Inferior parietal cortex (tissue), 1 donor: ENCODE results near the gene TADA2B.

Experiments
- DNase-seq: peaks from one replicate; pipeline ENCODE4 v3.0.0-alpha.2; 2016; ENCODE audit errors: extremely low spot score

TADA2B gene

DNA sequence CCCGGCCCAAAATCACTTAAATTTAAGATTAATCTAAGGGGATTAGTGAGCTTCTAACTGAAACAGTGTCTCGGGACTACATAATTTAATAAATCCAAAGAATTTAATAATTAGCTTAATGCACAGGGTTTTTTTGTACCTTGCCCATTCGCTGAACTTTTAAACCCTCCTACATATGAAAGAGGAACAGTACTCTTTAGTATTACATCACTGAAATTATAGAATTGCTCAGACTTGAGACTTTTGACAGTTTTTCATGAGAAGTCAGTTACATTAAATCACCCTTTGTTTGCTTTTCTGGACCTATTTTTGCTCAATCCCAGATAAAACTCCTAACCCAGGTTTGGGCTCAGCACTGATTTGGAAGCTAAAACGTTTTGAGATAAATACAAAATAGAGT lies 2.4 kb upstream of the TADA2B start:
- no peak for DNase-seq

DNA sequence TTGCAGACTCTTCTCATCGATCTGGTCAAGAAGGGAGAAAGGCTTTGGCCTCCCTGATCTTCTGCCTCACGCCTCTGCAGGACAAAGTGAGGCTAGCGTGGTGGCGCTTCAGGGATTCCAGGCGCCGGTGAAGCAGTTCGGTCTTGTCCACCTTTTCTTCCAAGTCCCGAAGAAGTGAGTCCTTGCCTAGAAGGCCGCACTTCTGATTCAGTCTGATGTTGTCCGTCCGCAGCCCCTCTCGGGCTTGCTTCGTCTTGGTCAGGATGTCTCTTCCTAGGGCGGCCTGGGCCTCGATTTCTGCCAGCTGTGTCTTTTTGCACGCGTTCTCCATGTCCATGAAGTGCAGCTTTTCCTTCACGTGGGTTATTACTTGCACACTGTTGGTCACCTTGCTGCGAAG lies 1.9 kb upstream of the TADA2B start:
- no peak for DNase-seq

DNA sequence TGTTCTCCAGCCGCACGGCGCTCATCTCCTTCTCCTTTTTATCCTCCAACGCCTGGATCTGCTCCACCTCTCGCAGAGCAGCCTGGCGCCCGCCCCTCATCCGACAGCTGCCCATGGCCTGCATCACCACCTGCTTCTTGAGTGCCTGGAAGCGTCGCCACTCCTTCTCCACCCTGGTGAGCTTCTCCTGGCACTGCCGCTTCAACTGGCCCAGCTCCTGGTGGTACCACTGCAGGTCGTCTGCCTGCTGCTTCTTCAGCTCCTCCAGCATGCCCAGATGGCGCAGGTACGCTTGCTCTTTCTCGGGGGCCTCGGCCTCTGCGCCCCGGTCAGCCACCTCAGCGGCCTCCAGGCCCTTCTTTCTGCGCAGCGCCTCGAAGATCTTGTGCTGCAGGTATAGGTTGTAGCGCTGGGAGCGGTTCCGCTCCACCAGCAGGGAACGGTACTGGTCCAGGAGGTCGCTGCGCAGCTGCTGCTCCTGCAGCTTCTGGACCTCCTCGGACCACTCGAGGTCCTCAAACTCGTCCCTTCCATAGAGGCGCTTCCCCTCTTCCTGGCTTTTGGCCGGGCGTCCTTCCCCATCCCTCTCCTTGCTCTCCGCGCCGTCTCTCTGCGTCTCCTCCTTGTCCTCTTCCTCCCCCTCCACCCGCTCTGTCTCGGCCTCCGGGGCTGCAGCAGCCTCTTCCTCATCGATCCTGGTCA lies 1.2 kb upstream of the TADA2B start:
- DNase-seq = no peak

DNA sequence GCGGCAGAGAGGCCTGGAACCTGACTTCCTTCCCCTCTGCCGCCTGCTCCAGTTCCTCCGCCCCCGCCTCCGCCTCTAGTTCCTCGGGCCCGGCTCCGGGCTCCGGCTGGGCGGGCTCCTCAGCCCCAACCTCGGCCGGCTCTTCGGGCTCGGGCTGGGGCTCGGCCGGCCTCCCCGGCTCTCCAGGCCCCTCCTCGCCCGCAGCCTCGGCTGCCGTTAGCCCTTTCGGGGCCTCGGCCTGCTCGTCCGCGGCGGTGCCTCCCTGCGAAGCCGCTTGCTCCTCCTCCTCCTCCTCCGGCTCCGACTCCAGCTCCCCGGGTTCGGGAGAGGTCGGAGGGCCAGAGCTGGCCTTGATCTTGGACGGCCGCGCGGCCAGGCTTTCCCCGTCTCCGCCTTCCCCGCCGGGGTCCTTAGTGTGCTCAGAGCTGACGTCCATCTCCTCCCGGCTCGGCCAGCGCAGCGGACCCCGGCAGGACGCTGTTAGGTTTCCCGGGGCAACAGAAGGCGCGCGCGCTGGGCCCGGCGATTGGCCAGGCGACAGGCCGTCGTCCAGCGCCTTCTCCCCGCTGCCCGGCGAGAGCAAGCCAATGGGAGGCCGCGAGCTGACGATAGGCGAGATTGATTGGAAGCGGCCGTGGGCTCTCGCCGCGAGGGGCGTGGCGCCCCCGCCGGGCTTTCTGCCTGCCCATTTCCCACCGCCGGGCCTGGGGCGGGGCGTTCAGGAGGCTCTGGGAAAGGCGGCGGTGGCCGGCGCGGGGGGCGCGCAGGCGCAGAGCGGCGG lies 479 bp upstream of the TADA2B start:
- peak; percentile 95 for DNase-seq

DNA sequence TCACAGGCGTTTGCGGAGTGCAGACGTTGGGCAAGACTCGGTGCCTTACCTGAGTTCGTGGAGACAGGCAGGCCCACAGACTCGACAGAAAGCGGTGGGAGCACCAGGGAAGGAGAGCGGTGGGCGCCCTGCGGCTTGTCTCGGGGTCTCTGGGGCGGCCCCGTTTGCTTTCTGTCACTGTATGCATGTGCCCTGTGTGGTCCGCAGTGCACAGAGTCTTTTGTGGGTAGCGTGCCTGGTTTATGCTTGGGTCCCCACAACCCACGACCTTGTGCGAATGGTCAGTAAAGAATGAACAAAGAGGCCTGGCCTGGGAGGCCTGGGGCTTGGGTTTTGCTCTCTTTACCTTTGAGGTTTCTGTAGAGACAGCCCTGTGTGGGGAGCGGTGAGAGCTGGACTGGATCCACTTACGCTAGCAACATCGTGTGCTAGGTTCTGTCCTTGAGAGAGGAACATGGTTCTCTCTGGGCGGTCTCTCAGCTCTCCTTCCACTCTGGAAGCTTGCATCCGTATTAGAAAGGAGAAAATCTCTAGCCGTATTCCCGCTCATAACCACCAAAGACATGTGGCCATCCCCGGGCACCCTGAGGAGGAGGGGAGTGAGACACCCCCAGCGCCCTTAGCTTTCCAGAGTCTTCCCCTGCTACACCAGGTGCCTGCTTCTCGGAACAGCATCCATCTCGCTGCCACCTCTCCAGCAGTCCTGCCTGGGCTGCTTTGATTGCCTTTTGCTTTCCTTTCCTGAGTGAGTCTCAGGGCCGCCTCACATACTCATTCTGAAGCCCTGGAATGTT lies 1.2 kb downstream of the TADA2B start:
- DNase-seq = no peak

DNA sequence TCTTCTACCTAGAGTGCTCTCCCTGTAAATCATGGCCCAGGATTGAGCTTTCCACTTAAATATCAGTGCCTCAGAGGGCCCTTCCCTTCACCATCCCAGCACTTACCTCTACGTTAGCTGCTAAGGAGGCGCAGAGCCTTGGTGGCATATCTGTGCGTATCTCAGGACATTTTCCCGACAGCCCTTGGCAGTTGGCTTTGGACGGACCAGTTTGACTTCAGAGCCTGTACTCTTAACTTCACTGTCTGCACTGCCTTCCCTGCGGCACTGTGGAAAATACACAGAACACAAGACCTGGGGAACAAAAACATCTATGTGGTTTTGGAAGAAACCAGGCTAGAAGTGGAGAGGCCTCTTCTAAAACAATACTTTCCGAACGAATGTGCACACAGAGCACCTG lies 2.4 kb downstream of the TADA2B start:
- no peak for DNase-seq

DNA sequence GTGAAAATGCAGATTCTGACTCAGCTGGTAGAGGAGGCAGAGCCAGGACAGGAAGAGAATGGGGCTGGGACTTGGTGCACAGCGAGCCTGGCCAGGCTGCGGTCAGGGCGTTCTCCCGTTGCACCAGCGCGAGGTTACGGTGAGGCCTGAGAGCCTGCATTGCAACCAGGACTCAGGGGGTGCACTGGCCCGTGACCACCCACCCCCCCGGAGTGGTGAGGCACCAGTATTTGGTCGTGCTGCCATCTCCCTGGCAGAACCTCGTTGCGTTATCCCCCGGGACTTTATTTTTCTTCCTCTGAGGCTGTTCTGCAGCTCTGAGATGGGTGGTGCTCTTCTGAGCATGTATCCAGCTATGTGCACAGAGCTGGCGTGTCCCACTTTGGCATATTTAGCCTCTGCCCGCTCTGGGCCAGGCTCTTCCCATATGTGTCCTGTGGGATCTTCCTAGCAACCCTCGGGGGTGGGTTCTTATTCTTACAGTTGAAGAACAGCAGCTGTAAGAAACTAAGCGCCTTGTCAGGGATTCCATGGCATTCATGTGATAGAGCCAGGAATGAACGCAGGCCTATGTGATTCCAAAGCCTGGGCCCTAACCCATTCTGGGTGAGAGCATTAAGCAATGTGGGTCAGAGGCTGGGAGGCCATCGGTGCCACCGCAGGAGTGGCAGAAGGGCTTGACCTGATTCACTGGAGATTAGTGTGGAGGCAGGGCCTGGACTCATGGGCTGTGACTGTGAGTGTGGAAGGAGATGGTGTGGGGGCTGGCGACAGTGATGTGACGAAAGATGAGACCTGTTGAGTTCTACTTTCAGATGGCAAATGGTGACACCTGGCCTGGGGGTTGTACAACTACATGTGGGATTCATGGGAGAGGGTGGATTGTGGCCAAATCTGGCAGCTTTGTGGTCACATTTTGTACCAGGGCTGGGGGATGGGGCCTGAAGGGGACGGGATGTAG lies 3.1 kb downstream of the TADA2B start:
- no peak for DNase-seq

DNA sequence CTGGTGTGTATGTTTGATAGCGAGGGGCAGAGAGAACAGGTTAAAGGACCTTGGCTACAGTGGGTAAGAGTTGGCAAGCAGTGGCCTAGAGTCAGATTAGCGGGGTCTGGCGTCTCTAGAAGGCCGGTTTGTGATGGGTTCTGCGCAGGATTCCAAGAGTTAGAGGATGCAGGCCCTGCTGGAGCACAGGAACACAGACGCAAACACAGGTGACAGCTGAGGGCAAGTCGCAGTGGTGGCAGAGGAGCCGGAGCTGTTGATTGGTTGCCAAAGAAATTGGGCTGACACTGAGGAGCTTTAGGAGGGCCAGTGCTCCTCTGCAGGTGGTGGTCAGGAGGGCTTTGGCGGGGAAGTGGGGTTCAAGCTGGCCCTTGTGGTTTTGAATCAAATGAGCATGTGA lies 3.8 kb downstream of the TADA2B start:
- no peak for DNase-seq

DNA sequence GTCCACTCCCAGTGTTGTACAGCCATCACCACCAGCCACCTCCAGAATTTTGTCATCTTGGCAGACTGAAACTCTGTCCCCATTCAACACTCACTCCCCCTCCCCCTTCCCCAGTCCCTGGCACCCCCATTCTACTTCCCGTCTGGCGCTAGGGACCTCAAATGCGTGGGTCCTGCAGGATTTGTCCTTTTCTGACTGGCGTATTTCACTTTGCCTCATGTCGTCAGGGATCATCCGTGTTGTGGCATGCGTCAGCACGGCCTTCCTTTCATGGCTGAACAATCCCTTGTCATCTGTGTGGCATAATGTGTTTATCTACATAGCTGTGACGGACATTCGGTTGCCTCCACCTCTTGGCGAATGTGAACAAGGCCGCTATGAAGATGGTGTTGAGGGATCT lies 5.5 kb downstream of the TADA2B start:
- no peak for DNase-seq

DNA sequence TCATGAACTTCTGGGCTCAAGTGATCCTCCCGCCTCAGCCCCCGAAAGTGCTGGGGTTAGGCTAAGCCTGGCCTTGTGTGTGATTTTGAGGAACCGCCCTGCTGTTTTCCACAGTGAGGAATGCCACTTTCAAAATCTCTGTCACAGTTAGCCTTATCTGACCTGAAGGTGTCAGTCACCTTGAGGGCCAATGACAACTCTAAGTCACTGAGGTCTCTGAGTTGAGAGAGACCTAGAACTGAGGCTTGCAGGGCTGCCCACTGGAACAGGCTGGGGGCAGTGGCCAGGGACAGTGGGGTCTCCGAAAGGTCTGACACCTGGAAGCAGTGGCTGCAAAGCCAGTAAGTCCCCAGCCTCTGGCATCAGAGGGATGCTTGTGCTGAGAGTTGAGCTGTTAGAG lies 6.1 kb downstream of the TADA2B start:
- DNase-seq = no peak

DNA sequence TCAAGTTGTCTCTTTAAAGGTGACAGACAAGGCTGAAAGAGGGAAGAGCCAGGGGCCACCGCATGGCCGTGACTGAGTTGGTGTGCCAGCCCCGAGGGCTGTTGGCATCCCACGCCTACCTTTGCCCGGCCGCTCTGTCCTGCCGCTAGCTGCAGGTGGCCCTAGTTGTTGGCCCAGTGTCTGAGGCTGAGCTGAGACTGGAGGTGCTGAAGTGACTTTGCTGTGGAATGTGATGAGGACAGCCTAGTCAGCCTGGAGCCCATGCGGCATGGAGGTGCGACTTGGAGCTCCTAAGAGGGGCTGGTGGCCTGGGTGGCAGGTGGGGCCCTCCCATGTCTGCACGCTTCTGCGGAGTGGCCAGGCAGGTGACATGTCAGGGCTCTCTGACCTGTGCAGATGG lies 6.6 kb downstream of the TADA2B start:
- DNase-seq = no peak

DNA sequence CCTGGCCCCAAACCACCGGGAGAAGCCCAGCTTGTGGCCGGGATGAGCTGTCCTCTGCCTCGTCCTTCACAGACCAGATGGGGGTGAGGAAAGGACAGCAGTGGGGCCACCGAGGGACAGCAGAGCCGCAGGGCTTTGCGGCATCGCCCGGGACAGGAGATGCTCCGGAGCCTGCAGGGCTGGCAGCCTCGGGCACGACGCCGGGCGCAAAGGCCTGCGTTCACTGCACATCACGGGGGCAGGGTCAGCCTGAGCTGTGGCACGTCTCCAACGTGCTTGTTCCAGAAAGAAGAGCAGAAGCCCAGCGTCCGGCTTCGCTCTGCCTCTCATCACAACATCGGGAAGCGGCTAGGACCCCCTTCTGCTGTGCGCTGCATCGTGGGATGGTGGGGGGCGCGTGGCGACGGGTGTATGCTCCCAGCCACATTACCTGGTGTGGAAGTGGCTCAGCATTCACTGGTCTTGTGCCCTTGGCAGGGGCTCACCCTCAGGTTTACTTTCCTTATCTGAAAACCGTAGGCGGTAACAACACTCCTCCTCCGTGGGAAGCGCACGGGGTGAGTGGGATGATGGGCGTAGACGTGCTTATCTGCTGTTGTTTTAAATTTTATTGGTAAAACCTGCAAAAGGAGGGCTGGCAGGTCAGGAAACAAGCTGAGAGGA lies 7.4 kb downstream of the TADA2B start:
- no peak for DNase-seq

DNA sequence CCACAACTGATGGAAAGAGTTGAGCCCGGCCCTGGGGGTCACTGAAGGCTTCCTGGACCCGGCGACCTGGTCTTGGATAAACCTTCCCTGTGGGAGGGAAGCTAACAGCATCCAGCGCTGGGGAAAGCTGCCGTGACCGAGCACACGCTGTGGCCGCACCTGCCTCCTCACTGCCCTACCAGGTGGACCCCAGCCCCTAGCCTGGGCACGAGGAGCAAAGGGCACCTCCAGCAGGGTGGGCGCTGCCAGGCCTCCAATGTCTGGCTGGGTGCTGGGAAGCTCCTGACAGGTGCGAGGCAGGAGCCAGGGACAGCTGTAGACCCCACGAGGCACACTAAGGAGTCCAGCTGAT lies 7.9 kb downstream of the TADA2B start:
- DNase-seq = no peak

DNA sequence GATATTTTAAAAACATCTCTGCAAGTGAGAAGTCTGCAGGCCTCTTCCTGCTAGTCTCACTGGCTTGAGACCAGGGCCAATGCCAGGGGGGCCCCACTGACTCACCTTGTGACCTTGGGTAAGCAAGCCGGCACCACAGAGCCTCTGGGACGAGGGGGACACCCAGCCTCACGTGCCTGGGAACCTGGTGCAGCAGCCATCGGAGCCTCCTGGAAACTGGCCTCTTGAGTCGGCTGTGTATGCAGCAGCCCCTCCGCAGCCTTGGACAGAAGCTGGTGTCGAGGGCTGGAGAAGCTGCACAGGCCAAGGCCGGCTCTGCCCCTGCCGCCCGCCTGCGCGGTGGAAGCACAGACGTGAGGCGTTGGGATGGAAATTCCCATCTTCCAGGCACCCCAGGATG lies 8.7 kb downstream of the TADA2B start:
- DNase-seq = no peak

DNA sequence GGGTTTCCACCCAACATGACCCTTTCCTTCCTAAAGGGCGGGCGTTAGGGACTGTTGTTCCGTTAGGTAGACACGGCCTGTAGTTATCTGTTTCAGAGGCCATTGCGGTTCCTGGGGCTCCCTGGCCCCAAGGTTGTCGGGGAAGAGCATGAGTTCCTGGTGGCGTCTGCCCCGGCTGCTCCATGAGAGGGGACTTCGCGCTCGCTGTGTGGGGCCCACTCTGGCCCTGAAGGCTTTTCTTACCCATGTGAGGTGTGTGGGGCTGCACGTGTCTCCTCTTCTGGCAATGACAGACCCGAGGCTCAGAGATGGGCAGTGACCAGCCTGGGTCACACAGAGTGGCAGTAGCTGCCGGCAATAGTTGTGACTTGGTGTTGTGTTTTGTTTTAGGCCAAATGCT lies 9.1 kb downstream of the TADA2B start:
- no peak for DNase-seq

DNA sequence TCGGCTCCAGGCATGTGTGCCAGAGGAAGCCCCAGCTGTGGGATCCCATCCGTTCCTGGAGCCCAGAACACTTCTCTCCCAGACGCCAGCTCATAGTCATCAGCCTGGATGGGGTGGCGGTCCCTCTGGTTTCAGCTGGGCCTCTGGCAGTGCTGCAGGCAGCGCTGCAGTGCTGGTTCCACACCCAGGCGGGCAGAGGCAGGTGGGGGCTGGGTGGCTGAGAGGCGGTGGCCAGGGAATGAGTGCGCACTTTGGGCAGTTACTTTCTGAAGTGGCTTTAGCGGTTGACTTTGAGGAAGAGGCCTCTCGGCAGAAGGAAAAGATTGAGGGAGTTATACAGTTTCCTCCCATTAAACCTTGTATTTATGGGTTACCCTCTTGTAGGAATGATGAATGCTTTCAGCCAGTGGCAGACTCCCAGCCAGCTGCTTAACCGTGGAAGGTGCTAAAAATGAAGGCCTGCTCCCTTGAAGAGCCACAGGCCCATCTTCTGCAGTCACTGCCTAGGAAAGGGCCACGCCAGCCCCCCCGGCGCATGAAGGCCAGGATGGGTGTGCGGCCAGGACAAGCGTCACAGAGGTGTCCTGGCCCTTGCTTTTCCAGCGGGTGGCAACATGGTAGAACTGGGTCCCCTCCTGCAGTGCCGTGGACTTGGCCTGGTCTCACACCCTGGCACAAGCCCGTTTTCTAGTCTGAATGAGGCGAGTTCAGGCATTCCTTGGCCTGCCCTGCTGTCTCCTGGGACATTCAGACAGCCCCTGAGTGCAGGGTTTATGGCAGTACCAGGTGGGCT lies 9.9 kb downstream of the TADA2B start:
- no peak for DNase-seq

DNA sequence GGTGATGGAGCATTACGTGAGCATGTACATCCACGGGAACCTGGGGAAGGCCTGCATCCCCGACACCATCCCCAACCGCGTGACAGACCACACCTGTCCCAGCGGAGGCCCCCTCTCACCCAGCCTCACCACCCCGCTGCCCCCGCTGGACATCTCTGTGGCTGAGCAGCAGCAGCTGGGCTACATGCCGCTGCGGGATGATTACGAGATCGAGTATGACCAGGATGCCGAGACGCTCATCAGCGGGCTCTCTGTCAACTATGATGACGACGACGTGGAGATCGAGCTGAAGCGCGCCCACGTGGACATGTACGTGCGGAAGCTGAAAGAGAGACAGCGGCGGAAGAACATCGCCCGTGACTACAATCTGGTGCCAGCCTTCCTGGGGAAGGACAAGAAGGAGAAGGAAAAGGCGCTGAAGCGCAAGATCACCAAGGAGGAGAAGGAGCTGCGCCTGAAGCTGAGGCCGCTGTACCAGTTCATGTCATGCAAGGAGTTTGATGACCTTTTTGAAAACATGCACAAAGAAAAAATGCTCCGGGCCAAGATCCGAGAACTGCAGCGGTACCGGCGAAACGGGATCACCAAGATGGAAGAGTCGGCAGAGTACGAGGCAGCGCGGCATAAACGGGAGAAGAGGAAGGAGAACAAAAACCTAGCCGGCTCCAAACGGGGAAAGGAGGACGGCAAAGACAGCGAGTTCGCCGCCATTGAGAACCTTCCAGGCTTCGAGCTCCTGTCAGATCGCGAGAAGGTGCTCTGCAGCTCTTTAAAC lies 11.1 kb downstream of the TADA2B start:
- no peak for DNase-seq

DNA sequence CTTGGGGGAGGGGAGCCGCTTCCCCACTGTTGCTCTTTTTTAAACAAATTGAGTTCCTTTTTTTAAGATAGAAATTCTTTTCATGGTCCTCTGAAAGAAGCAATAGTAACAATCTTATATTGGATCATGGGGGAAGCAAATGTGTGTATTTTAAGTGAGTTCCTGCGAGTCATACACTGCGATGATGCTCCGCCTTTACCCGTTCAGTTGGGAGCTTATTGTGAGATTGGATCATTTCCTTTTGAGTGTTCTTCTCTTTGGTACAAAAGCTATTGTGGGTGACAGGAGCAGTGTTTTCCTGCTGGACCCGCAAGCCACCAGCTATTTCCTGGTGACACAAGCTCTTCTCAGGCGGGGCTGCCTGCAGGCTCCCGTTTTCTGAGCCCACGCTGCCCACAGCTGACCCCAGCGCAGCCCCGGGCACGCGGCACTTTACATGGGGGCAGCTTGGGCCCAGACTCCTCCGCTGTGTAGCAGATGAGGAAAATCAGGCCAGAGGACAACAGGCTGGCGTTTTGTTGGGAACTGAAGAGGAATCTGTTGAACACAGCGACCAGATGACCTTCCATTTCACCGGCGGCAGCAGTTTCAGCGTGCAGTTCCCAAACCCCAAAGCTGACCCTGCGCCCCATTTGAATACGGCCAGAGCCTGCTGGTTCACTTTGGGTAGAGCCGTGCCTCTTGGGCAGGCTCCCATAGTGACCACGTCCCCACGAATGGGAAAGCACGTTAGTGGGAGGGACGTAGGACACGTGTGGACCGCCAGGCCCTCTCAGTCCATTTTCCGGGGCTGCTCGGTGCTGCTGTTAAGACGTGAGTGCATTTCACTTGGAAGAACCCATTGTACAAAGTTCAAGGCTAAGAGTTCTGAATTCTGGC lies 12.2 kb downstream of the TADA2B start:
- no peak for DNase-seq

DNA sequence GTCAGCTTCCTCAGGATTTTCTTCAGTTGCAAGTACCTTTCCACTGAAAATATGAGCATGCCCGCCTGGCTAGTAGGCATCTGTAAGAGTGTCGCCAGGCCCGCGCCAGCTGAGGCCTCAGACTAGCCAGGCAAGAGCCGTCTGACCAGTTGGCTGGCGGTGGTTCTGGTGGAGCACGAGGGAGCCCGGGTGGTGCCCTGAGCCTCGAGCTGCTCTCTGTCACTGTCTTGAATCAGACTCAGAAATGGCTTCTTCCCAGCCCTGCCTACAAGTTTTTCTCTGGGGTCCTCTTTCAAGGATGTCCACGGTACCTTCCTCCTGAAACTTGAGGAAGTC lies 12.8 kb downstream of the TADA2B start:
- no peak for DNase-seq
